Spinal cord (tissue), 10 donors: ENCODE measurements around the gene RTCB. TPM values are rescaled to one million over a fixed set of nuclear protein-coding genes. Genes with fewer than 3 reads are reported as not detected.
"Not testable (repeated sequence)": the region's sequence is repeated elsewhere in the genome, so short reads cannot be mapped to it uniquely, and the experiment has no call there.

Experiments
- DNase-seq, 6 donors: peaks; one replicate each; pipeline versions ENCODE4 v3.0.0 to v3.0.0-alpha.2; 2013 to 2015; ENCODE audit warnings: low spot score in 6 of 6, low read depth in 4 of 6
- H3K27ac ChIP-seq: one replicate; pipeline ENCODE4 v1.5.1; 2013; ENCODE audit warnings: low read depth, low read length, control low read depth
- H3K27me3 ChIP-seq: one replicate; pipeline ENCODE4 v1.6.1; 2013; ENCODE audit warnings: low read length; ENCODE audit not compliant: control insufficient read depth, insufficient read depth
- H3K36me3 ChIP-seq: one replicate; pipeline ENCODE4 v1.6.1; 2013; ENCODE audit warnings: low read length; ENCODE audit not compliant: control insufficient read depth, insufficient read depth
- H3K4me1 ChIP-seq: one replicate; pipeline ENCODE4 v1.6.1; 2013; ENCODE audit warnings: low read length; ENCODE audit not compliant: control insufficient read depth, insufficient read depth
- H3K4me3 ChIP-seq: one replicate; pipeline ENCODE4 v1.5.1; 2013; ENCODE audit warnings: low read depth, low read length, control low read depth
- H3K9me3 ChIP-seq: one replicate; pipeline ENCODE4 v1.6.1; 2013; ENCODE audit warnings: low read length; ENCODE audit not compliant: control insufficient read depth, insufficient read depth
- WGBS: methylation state at CpG from one replicate; pipeline ENCODE4 v1.1.5; 2013; ENCODE audit warnings: missing lambda C conversion rate; ENCODE audit not compliant: insufficient coverage; 5-methylcytosine and 5-hydroxymethylcytosine counted together
- polyA plus RNA-seq, 2 donors: library from polyadenylated mRNA; unstranded; fragments of 120-200 nt; gene quantifications; one replicate each; pipeline ENCODE4 v1.2.1, GENCODE V29; 2013; ENCODE audit not compliant: insufficient read length in 2 of 2
- total RNA-seq, 2 donors: library from RNA; depleted of rRNA in 1 of 2; stranded (reverse); fragments of 120-200 nt in 1 of 2; fragments of >200 nt in 1 of 2; gene quantifications; one replicate each; pipeline versions ENCODE4 v1.2.3 to v1.2.4, GENCODE V29; 2013 to 2014
- donor health status: healthy.

RTCB gene
- total and polyA plus RNA-seq, 4 donors: 70.2 to 99.6 (median 74.4) TPM

DNA sequence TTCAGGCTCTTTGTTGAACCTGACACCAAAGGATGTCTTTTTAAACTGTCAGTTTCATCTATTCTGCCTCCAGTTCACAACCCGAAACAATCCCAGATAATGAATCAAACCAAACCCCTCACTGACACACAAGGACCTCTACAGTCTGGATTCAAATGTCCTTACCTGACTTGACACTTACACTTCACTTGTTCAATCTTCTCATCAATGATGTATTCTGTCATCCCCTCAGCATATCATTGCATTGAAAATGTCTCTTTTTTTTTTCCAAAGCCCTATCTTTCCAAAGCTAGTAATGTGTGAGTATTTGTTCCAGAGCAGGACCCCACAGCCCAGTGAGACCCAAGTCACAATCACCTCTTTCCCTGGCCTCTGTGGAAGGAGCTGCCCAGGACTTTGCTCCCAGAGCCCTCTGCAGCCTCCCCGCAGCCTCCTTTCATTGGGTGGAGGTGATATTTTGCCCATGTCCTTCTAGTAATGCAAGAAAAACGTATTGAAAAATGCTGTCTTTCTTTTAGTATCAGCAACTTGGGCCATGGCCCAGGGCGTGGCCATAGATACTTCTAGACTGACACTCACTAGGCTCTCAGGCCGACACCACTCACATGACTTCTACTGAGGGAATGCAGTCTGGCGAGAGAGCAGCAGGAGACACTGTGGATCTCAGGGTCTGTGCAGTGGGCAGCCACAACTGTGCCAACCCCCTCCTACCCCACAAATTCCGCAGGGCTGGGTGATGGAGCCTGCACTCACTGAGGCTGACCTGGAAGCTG lies 36.2 kb downstream of the RTCB start:
- peaks cover 7% of the 10 kb centered on the region for H3K4me1 ChIP-seq
- WGBS: 93% methylated on average over 6 of the region's 7 CpGs
- no peak for DNase-seq
- no peaks in the 10 kb centered on the region for H3K9me3 ChIP-seq
- H3K27me3 ChIP-seq: no peaks in the 10 kb centered on the region
- H3K4me3 ChIP-seq: no peak overlapping the region
- H3K27ac ChIP-seq: no peak overlapping the region
- H3K36me3 ChIP-seq: no peaks in the 10 kb centered on the region

DNA sequence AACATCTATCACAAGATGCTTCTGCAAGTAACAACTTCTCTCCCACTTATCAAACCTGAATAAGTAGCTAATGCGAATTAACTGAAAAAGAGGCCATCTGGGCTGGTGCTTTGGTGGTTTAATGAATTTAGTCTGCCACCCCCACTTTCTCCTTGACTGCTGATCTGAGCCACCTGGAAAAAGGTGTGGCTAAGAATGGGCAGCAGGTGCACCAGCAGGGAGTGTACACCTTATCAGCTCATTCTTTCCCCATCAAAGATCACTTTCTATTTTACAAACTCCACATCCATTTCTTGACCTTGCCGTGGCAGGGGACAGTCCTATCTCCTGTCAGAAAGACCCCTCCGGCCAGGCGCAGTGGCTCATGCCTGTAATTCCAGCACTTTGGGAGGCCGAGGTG lies 47.8 kb downstream of the RTCB start:
- Histone ChIP-seq H3K4me3 (no peak overlapping the region), H3K27ac (no peak overlapping the region), H3K36me3 (no peaks in the 10 kb centered on the region), H3K4me1 (no peaks in the 10 kb centered on the region), H3K27me3 (no peaks in the 10 kb centered on the region), H3K9me3 (no peaks in the 10 kb centered on the region)
- WGBS: 90% methylated on average over 3 of the region's 5 CpGs
- no peak for DNase-seq

DNA sequence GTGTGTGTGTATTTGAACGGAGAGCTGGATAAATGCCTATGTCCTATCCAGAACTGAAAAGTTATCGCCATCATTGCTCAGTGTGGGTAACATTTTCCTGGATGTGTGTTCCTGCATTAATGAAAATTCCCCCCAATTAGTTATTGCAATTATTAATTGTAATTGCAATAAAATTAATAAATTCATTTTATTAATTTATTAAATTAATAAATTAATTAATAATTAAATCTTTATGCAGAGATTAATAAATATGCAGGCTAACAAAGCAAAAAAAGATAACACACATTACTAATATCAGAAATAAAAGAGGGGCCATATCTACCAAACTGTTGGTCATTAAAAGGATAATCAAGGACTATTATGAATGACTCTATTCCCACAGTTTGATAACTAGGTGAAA lies 50.8 kb downstream of the RTCB start:
- no peak overlapping the region for H3K27ac ChIP-seq
- DNase-seq: no peak
- H3K4me1 ChIP-seq: no peaks in the 10 kb centered on the region
- no peaks in the 10 kb centered on the region for H3K27me3 ChIP-seq
- WGBS: no CpG with 5 or more reads among the region's 2 CpGs
- H3K4me3 ChIP-seq: no peak overlapping the region
- no peaks in the 10 kb centered on the region for H3K9me3 ChIP-seq
- no peaks in the 10 kb centered on the region for H3K36me3 ChIP-seq

DNA sequence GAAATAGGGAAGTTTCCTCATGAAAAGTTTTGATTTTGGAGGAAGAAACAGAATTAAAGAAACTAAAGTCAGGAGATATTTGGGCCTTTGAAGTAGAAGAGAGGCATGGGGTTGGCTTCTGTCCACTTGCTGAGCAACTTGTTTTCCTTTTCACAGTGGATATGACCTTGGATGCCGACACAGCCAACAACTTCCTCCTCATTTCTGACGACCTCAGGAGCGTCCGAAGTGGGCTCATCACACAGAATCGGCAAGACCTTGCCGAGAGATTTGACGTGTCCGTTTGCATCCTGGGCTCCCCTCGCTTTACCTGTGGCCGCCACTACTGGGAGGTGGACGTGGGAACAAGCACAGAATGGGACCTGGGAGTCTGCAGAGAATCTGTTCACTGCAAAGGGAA lies 52.0 kb downstream of the RTCB start:
- H3K27ac ChIP-seq, H3K9me3 ChIP-seq, H3K4me3 ChIP-seq, H3K36me3 ChIP-seq, H3K27me3 ChIP-seq, H3K4me1 ChIP-seq, DNase-seq: not testable (repeated sequence)
- WGBS: 83% methylated on average over 8 of the region's 11 CpGs

DNA sequence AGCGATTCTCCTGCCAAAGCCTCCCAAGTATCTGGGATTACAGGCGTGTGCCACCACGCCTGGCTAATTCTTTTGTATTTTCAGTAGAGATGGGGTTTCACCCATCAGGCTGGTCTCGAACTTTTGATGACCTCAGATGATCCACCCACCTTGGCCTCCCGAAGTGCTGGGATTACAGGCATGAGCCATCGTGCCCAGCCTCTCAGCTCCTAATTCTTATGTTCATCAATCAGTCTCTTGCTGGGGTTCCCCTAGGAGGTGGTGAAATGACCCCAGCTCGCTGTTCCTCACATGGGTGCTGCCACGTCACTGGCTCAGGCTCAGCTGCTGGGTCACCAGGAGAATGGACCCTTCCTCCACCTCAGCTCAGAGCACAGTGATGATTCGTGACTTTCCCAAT lies 54.5 kb downstream of the RTCB start, which contains the start of gene RFPL3:
Gene RFPL3, plus strand, starts transcription at position 301 of the 400 bp plus-strand sequence. CDS start 205 bp downstream, outside the sequence.
- H3K4me3 ChIP-seq, H3K9me3 ChIP-seq, H3K27me3 ChIP-seq, H3K4me1 ChIP-seq, H3K36me3 ChIP-seq, DNase-seq, H3K27ac ChIP-seq: not testable (repeated sequence)
- 67% methylated on average over 3 of the region's 9 CpGs for WGBS

DNA sequence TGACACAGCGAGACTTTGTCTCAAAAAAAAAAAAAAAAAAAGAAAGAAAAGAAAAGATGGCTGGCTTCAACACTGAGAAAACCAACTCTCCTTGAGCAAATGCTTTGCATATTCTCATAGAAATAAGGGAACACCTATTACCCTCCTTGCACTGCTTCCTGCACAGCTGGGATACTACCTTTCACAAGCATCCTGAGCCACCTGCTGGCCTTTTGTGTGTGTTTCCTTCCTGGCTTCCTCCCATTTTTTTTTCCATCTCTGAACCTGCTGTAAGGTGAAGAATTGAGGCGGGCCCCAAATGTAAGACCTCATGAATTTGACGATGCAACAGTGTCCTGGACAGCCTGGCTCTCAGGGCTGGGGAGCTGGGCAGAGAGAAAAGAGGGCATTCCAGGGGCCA lies 56.3 kb downstream of the RTCB start:
- H3K27ac ChIP-seq: no peak overlapping the region
- H3K9me3 ChIP-seq: no peaks in the 10 kb centered on the region
- no peaks in the 10 kb centered on the region for H3K4me1 ChIP-seq
- WGBS: 76% methylated on average over 2 of the region's 3 CpGs
- H3K4me3 ChIP-seq: no peak overlapping the region
- H3K36me3 ChIP-seq: no peaks in the 10 kb centered on the region
- DNase-seq: peak in 1 of 6 donors; percentile 77
- no peaks in the 10 kb centered on the region for H3K27me3 ChIP-seq

DNA sequence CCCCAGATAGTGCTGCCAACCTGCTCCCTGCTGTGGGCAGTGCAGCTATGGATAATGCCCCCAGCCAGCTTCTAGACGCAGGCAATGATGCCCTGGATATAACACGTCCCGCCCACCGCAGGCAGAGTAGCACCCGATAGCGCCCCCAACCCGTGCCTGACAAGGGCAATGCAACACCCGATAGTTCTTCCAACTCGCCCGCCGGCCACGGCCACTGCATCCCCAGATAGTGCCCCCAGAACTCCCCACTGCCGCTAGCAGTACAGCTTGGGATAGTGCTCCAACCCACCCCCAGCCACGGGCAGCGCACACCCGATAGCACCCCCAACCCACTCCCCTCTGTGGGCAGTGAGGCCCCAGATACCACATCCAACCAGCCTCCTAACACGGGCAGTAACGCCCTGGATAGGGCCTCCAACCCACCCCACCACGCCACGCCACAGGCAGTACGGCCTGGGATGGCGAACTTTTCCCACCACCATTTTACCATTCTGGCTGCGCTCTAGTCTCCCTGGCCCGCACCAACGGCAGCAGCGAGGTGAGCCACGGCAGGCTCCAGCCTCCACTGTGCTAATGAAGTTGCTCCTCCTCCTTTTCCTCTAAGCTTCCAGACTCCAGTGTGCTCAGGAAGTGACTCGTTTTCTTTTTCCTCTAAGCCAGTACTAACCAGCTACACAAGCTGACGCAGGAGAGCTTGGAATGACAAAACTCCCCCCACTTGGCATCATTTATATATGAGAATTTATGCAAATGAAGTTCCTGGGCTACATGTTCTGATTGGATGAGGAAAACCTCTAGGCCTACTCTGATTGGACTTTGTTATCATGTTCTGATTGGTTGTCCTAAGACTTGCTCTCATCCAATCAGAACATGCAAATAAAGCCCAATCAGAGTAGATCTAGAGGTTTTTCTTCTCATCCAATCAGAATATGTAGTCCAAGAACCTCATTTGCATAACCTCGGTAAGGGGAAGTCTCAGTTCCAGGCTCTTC lies 57.4 kb downstream of the RTCB start:
- WGBS: 89% methylated on average over 27 of the region's 30 CpGs

DNA sequence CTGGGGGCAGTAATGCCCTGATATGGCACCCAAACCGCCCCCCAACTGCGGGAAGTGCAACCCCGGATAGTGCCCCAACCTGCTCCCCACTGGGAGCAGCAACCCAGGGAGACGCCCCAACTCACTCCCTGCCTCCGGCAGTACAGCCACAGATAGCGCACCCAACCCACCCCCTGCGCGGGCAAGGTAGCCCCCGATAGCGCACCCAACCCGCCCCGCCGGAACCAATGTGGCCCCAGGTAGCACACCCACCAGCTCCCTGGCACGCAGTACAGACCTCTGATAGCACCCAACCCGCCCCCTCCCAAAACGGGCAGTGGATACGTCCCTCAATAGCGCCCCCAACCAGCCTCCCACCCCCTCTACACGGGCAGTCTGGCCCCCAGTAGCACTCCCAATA lies 58.2 kb downstream of the RTCB start:
- no peak overlapping the region for H3K27ac ChIP-seq
- H3K4me1 ChIP-seq: no peaks in the 10 kb centered on the region
- no peaks in the 10 kb centered on the region for H3K9me3 ChIP-seq
- H3K27me3 ChIP-seq: no peaks in the 10 kb centered on the region
- DNase-seq: no peak
- 96% methylated on average over 12 of the region's 19 CpGs for WGBS
- H3K4me3 ChIP-seq: no peak overlapping the region
- H3K36me3 ChIP-seq: no peaks in the 10 kb centered on the region

More for the DNA sequence above, 57.4 kb downstream of the RTCB start:
- Histone ChIP-seq H3K27ac (no peak overlapping the region), H3K4me1 (no peaks in the 10 kb centered on the region), H3K4me3 (no peak overlapping the region), H3K9me3 (no peaks in the 10 kb centered on the region), H3K36me3 (no peaks in the 10 kb centered on the region), H3K27me3 (no peaks in the 10 kb centered on the region)
- DNase-seq: no peak

DNA sequence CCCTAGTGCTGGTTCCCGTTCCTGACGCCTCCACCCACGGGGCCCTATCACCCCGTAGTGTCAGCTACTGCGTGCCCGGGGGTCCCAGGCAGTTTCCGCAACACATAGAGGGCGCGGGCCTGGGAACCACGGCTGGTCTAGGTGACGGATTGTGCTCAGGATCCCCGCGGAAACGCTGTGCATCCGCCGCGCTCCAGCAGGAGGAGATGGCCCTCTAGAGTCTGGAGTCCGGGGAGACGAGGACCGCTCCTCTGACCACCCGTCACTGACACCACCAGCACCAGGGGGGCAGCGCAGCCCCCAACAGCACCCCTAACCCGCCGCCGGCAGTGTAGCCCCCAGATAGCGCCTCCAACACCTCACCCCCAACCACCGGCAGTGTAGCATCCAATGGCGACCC lies 58.8 kb downstream of the RTCB start:
- no peaks in the 10 kb centered on the region for H3K4me1 ChIP-seq
- H3K9me3 ChIP-seq: no peaks in the 10 kb centered on the region
- WGBS: 93% methylated on average over 24 of the region's 28 CpGs
- no peak overlapping the region for H3K27ac ChIP-seq
- DNase-seq: no peak
- H3K27me3 ChIP-seq: no peaks in the 10 kb centered on the region
- H3K4me3 ChIP-seq: no peak overlapping the region
- no peaks in the 10 kb centered on the region for H3K36me3 ChIP-seq
